DLD1 (cell line): Measurements from ENCODE around the gene SLC43A2.

Source experiments
- in situ Hi-C: cut with HindIII; loops from 2 replicates; pipeline ENCODE4 v1.10.0; 2017; ENCODE audit warnings: low sequenced_read_pairs

The SLC43A2 gene

GRCh38 chr17:1644493-1645206 is 16.0 kb upstream of the SLC43A2 start:
- in situ Hi-C loops, result no loop called here

GRCh38 chr17:1643999-1644492 is 15.4 kb upstream of the SLC43A2 start:
- in situ Hi-C loops, result no loop called here

- in situ Hi-C loops, result no loop called here
Observed at GRCh38 chr17:1643293-1643998, 14.8 kb upstream of the SLC43A2 start.

GRCh38 chr17:1641065-1641403 is 12.4 kb upstream of the SLC43A2 start:
- in situ Hi-C loops, result no loop called here

- in situ Hi-C loops, result no loop called here
Observed at GRCh38 chr17:1640329-1641064, 11.9 kb upstream of the SLC43A2 start.

GRCh38 chr17:1639549-1640180 is 11.0 kb upstream of the SLC43A2 start:
- in situ Hi-C loops, result no loop called here

GRCh38 chr17:1638624-1639300 is 10.1 kb upstream of the SLC43A2 start:
- in situ Hi-C loops, result no loop called here

- in situ Hi-C loops, result no loop called here
Observed at GRCh38 chr17:1638171-1638590, 9.5 kb upstream of the SLC43A2 start.

GRCh38 chr17:1636732-1637285 is 8.2 kb upstream of the SLC43A2 start:
- in situ Hi-C loops, result no loop called here

- in situ Hi-C loops, result no loop called here
Observed at GRCh38 chr17:1635675-1636465, 7.2 kb upstream of the SLC43A2 start.

GRCh38 chr17:1634841-1635650 is 6.4 kb upstream of the SLC43A2 start:
- in situ Hi-C loops, result no loop called here

GRCh38 chr17:1630662-1631061 is 2.0 kb upstream of the SLC43A2 start:
- in situ Hi-C loops, result no loop called here

- in situ Hi-C loops, result no loop called here
Observed at GRCh38 chr17:1629504-1630310, 1.1 kb upstream of the SLC43A2 start.

- in situ Hi-C loops, result no loop called here
Observed at GRCh38 chr17:1628856-1629503, 346 bp upstream of the SLC43A2 start.

- in situ Hi-C loops, result no loop called here
Observed at GRCh38 chr17:1627182-1627981, 1.3 kb downstream of the SLC43A2 start.

- in situ Hi-C loops, result no loop called here
Observed at GRCh38 chr17:1626333-1626732, 2.3 kb downstream of the SLC43A2 start.

- in situ Hi-C loops, result no loop called here
Observed at GRCh38 chr17:1625581-1625980, 3.1 kb downstream of the SLC43A2 start.
